Smooth muscle cell (in vitro differentiated cells): Measurements from ENCODE around the gene CEACAM1. TPM values are rescaled to one million over a fixed set of nuclear protein-coding genes. Genes with fewer than 3 reads are reported as not detected.

Source experiments
- DNase-seq: peaks from one replicate; lab custom pipeline; 2025; ENCODE audit not compliant: unreplicated experiment; lab: John Stamatoyannopoulos, UW
- H2AFZ ChIP-seq: fragments of 200-600 bp; sonication (generic); 2 replicates; pipeline ENCODE4 v1.6.0; 2016; ENCODE audit warnings: antibody characterized with exemption, low read depth, mild to moderate bottlenecking
- H3F3A ChIP-seq: fragments of 200-600 bp; sonication (generic); 2 replicates; pipeline ENCODE4 v1.6.0; 2017; ENCODE audit warnings: antibody characterized with exemption, low read depth
- H3K27ac ChIP-seq: fragments of 200-600 bp; sonication (generic); 2 replicates; pipeline ENCODE4 v1.5.1; 2016; ENCODE audit warnings: low read depth, mild to moderate bottlenecking
- H3K27me3 ChIP-seq: fragments of 200-600 bp; sonication (generic); 2 replicates; pipeline ENCODE4 v1.6.1; 2016; ENCODE audit warnings: low read depth, mild to moderate bottlenecking
- H3K36me3 ChIP-seq: fragments of 200-600 bp; sonication (generic); 2 replicates; pipeline ENCODE4 v1.5.1; 2016; ENCODE audit warnings: low read depth
- H3K4me1 ChIP-seq: fragments of 200-600 bp; sonication (generic); 2 replicates; pipeline ENCODE4 v1.5.1; 2016; ENCODE audit warnings: low read depth
- H3K4me2 ChIP-seq: fragments of 200-600 bp; sonication (generic); 2 replicates; pipeline ENCODE4 v1.6.0; 2016; ENCODE audit warnings: mild to moderate bottlenecking
- H3K4me3 ChIP-seq: fragments of 200-600 bp; sonication (generic); 2 replicates; pipeline ENCODE4 v1.5.1; 2016; ENCODE audit warnings: mild to moderate bottlenecking
- H3K79me2 ChIP-seq: fragments of 200-600 bp; sonication (generic); 2 replicates; pipeline ENCODE4 v1.6.0; 2016; ENCODE audit warnings: low read depth, mild to moderate bottlenecking
- H3K9ac ChIP-seq: fragments of 200-600 bp; sonication (generic); 2 replicates; pipeline ENCODE4 v1.6.0; 2016; ENCODE audit warnings: low read depth
- H3K9me3 ChIP-seq: fragments of 200-600 bp; sonication (generic); replicated peaks from 2 replicates; pipeline ENCODE4 v1.5.1; 2016; ENCODE audit warnings: low read depth
- H4K20me1 ChIP-seq: fragments of 200-600 bp; sonication (generic); 2 replicates; pipeline ENCODE4 v1.6.0; 2016; ENCODE audit warnings: low read depth
- CTCF ChIP-seq: fragments of 200-600 bp; sonication (generic); IDR thresholded peaks from 2 replicates; pipeline ENCODE4 v1.5.1; 2017; ENCODE audit warnings: borderline replicate concordance, mild to moderate bottlenecking, antibody characterized with exemption; ENCODE audit not compliant: insufficient read depth, poor library complexity, severe bottlenecking
- WGBS: methylation state at CpG from one replicate; pipeline ENCODE4 v1.1.7; 2016; ENCODE audit warnings: low lambda C conversion rate; 5-methylcytosine and 5-hydroxymethylcytosine counted together
- polyA plus RNA-seq: library from polyadenylated mRNA; unstranded; fragments of >200 nt; fragmentation: Nextera tagmentation; extraction: Ambion mirVana; gene quantifications from 2 replicates; pipeline ENCODE4 v1.2.1, GENCODE V29; 2016
- total RNA-seq: library from RNA; depleted of rRNA; stranded (reverse); fragments of >200 nt; gene quantifications from 2 replicates; pipeline ENCODE4 v1.2.3, GENCODE V29; 2014

Gene CEACAM1
- total and polyA plus RNA-seq, 2 experiments from 2014 or later, result 0.31 to 4.5 TPM

GRCh38 chr19:42567567-42567966 is 39.3 kb upstream of the CEACAM1 start:
- no peak for TF ChIP-seq CTCF
- Histone ChIP-seq H4K20me1 (no peaks in the 10 kb centered on the region), H3K9ac (no peak overlapping the region), H3F3A (no peaks in the 10 kb centered on the region), H3K4me2 (no peak overlapping the region), H3K79me2 (no peaks in the 10 kb centered on the region), H3K4me3 (no peak overlapping the region), H3K4me1 (no peaks in the 10 kb centered on the region), H3K27me3 (no peaks in the 10 kb centered on the region), H2AFZ (no peak overlapping the region), H3K36me3 (no peaks in the 10 kb centered on the region), H3K9me3 (no peaks in the 10 kb centered on the region), H3K27ac (no peak overlapping the region)
- WGBS, result 94% methylated on average over 4 of the region's 4 CpGs
- no peak for DNase-seq

- H3K9me3 ChIP-seq, result no peaks in the 10 kb centered on the region
- H3K27ac ChIP-seq, result no peak overlapping the region
- H3K4me3 ChIP-seq, result no peak overlapping the region
- 16% methylated on average over 7 of the region's 7 CpGs for WGBS
- H3F3A ChIP-seq, result no peaks in the 10 kb centered on the region
- peak; percentile 49 for TF ChIP-seq CTCF
- H2AFZ ChIP-seq, result no peak overlapping the region
- H4K20me1 ChIP-seq, result no peaks in the 10 kb centered on the region
- peaks cover 14% of the 10 kb centered on the region for H3K27me3 ChIP-seq
- H3K4me1 ChIP-seq, result no peaks in the 10 kb centered on the region
- DNase-seq, result no peak
- no peak overlapping the region for H3K9ac ChIP-seq
- no peaks in the 10 kb centered on the region for H3K36me3 ChIP-seq
- no peaks in the 10 kb centered on the region for H3K79me2 ChIP-seq
- H3K4me2 ChIP-seq, result no peak overlapping the region
Observed at GRCh38 chr19:42563352-42564210, 35.3 kb upstream of the CEACAM1 start.

GRCh38 chr19:42561512-42561911 is 33.2 kb upstream of the CEACAM1 start:
- Histone ChIP-seq H3K27me3 (peaks cover 14% of the 10 kb centered on the region), H3K9me3 (no peaks in the 10 kb centered on the region), H4K20me1 (no peaks in the 10 kb centered on the region), H3K4me3 (no peak overlapping the region), H3K27ac (no peak overlapping the region), H2AFZ (no peak overlapping the region), H3K9ac (no peak overlapping the region), H3K79me2 (no peaks in the 10 kb centered on the region), H3K4me1 (no peaks in the 10 kb centered on the region), H3K36me3 (no peaks in the 10 kb centered on the region), H3K4me2 (no peak overlapping the region), H3F3A (no peaks in the 10 kb centered on the region)
- 76% methylated on average over 2 of the region's 2 CpGs for WGBS
- TF ChIP-seq CTCF, result no peak
- no peak for DNase-seq

- H3K27me3 ChIP-seq, result peaks cover 14% of the 10 kb centered on the region
Observed at GRCh38 chr19:42560731-42561130, 32.5 kb upstream of the CEACAM1 start.

More at GRCh38 chr19:42560731-42561130, 32.5 kb upstream of the CEACAM1 start:
- Histone ChIP-seq H3K27ac (no peak overlapping the region), H4K20me1 (no peaks in the 10 kb centered on the region), H3F3A (no peaks in the 10 kb centered on the region), H3K9ac (no peak overlapping the region), H3K4me1 (no peaks in the 10 kb centered on the region), H3K4me3 (no peak overlapping the region), H3K36me3 (no peaks in the 10 kb centered on the region), H3K9me3 (no peaks in the 10 kb centered on the region), H3K79me2 (no peaks in the 10 kb centered on the region), H3K4me2 (no peak overlapping the region), H2AFZ (no peak overlapping the region)
- no peak for DNase-seq
- no peak for TF ChIP-seq CTCF
- 89% methylated on average over 4 of the region's 4 CpGs for WGBS
